MCF 10A (cell line): Measurements from ENCODE around the gene IKZF3. TPM values are rescaled to one million over a fixed set of nuclear protein-coding genes. Genes with fewer than 3 reads are reported as not detected.

Experiments used
- BruUV-seq: library from RNA; stranded (reverse); fragments of 400-500 nt; replicated peaks from 2 replicates; lab custom pipeline; 2021; lab: Mats Ljungman, UMichigan
- CTCF ChIA-PET: fragments of 300-600 bp; sonication (Branson Sonifier 250); formaldehyde crosslinking; extraction: SDS; loops from one replicate; lab custom pipeline; 2021; ENCODE audit warnings: antibody characterized with exemption, inconsistent platforms; lab: Yijun Ruan, JAX
- POLR2A ChIA-PET: fragments of 300-600, 350-650 bp; sonication (Branson Sonifier 250); formaldehyde crosslinking; extraction: SDS; loops from one replicate; lab custom pipeline; 2020; ENCODE audit warnings: antibody characterized with exemption, inconsistent platforms; lab: Yijun Ruan, JAX
- DNase-seq: peaks from one replicate; pipeline ENCODE4 v3.0.0-alpha.2; 2018; ENCODE audit not compliant: unreplicated experiment
- H3K27ac Mint-ChIP-seq: one replicate; pipeline ENCODE4 v1.8.0; 2022; ENCODE audit warnings: mild to moderate bottlenecking, low read depth, mixed read lengths; ENCODE audit not compliant: unreplicated experiment
- H3K27me3 Mint-ChIP-seq: one replicate; pipeline ENCODE4 v1.8.0; 2022; ENCODE audit warnings: mixed read lengths; ENCODE audit not compliant: insufficient read depth, unreplicated experiment
- H3K36me3 Mint-ChIP-seq: one replicate; pipeline ENCODE4 v1.8.0; 2022; ENCODE audit warnings: mild to moderate bottlenecking, moderate library complexity, mixed read lengths; ENCODE audit not compliant: insufficient read depth, unreplicated experiment
- H3K4me1 Mint-ChIP-seq: one replicate; pipeline ENCODE4 v1.8.0; 2022; ENCODE audit warnings: mixed read lengths; ENCODE audit not compliant: insufficient read depth, unreplicated experiment
- H3K4me3 Mint-ChIP-seq: one replicate; pipeline ENCODE4 v1.8.0; 2022; ENCODE audit warnings: mild to moderate bottlenecking, moderate library complexity, mixed read lengths; ENCODE audit not compliant: unreplicated experiment
- H3K9me3 Mint-ChIP-seq: one replicate; pipeline ENCODE4 v1.8.0; 2022; ENCODE audit warnings: mixed read lengths; ENCODE audit not compliant: unreplicated experiment
- CTCF ChIP-seq: fragments of 200-600 bp; IDR thresholded peaks from one replicate; pipeline ENCODE4 v1.8.0; 2022; ENCODE audit warnings: antibody characterized with exemption, mild to moderate bottlenecking; ENCODE audit not compliant: unreplicated experiment
- intact Hi-C: fragments of 100-400 bp; cut with micrococcal nuclease; formaldehyde crosslinking; loops from 2 replicates; pipeline ENCODE4 v1.14.1; 2022
- total RNA-seq: library from RNA; stranded (reverse); gene quantifications from 2 replicates; pipeline ENCODE4 v1.2.3, GENCODE V29; 2022

The IKZF3 gene
- total RNA-seq, 1 experiment from 2014 or later: not detected

GRCh38 chr17:39774047-39774446 lies 90.1 kb downstream of the IKZF3 start:
- peaks cover 6% of the 10 kb centered on the region for H3K36me3 Mint-ChIP-seq
- H3K27ac Mint-ChIP-seq: no peak overlapping the region
- peak; percentile 17 for DNase-seq
- CTCF ChIA-PET: no interaction called here
- BruUV-seq: no TSS peak
- H3K27me3 Mint-ChIP-seq: peaks cover 79% of the 10 kb centered on the region
- POLR2A ChIA-PET: no interaction called here
- intact Hi-C loops: no loop called here
- no peak for TF ChIP-seq CTCF
- no peaks in the 10 kb centered on the region for H3K9me3 Mint-ChIP-seq
- H3K4me1 Mint-ChIP-seq: peaks cover 11% of the 10 kb centered on the region
- no peak overlapping the region for H3K4me3 Mint-ChIP-seq

GRCh38 chr17:39772987-39773934 lies 90.9 kb downstream of the IKZF3 start:
- H3K36me3 Mint-ChIP-seq: peaks cover 4% of the 10 kb centered on the region
- H3K4me1 Mint-ChIP-seq: peaks cover 11% of the 10 kb centered on the region
- ChIA-PET POLR2A (no interaction called here), CTCF (interaction anchor here (0.6 kb wide), 1 partner anchor 20 kb away, joined by 3 read pairs; no protein-coding TSS in a partner anchor)
- no TSS peak for BruUV-seq
- no peak for TF ChIP-seq CTCF
- intact Hi-C loops: no loop called here
- H3K9me3 Mint-ChIP-seq: no peaks in the 10 kb centered on the region
- DNase-seq: no peak
- H3K4me3 Mint-ChIP-seq: no peak overlapping the region
- H3K27me3 Mint-ChIP-seq: peaks cover 77% of the 10 kb centered on the region
- no peak overlapping the region for H3K27ac Mint-ChIP-seq

- no peak for TF ChIP-seq CTCF
- H3K4me1 Mint-ChIP-seq: peaks cover 11% of the 10 kb centered on the region
- POLR2A ChIA-PET: interaction anchor here (0.5 kb wide), 1 partner anchor 903 kb away, joined by 3 read pairs; the partner anchor contains the start of gene LASP1
Measured at GRCh38 chr17:39772415-39772814, 91.7 kb downstream of the IKZF3 start.

GRCh38 chr17:39769974-39770587 lies 94.0 kb downstream of the IKZF3 start:
- DNase-seq: peak; percentile 95
- Mint-ChIP-seq H3K9me3 (no peaks in the 10 kb centered on the region), H3K36me3 (peaks cover 5% of the 10 kb centered on the region), H3K27ac (peak overlapping the region; percentile 23), H3K27me3 (peaks cover 77% of the 10 kb centered on the region), H3K4me3 (no peak overlapping the region), H3K4me1 (peaks cover 11% of the 10 kb centered on the region)
- ChIA-PET POLR2A (interaction anchor here (0.6 to 2.2 kb wide), 18 partner anchors 9 to 256 kb away, joined by 3 to 13 read pairs (median 4); partner anchors contain the start of genes ERBB2, GSDMB, MIEN1 and PGAP3), CTCF (interaction anchor here (0.8 to 1.9 kb wide), 4 partner anchors 11 to 210 kb away, joined by 3 to 4 read pairs (median 3); partner anchors contain the start of gene MIEN1)
- no peak for TF ChIP-seq CTCF
- BruUV-seq: no TSS peak
- intact Hi-C loops: no loop called here

More at GRCh38 chr17:39772415-39772814, 91.7 kb downstream of the IKZF3 start:
- Mint-ChIP-seq H3K27ac (no peak overlapping the region), H3K9me3 (no peaks in the 10 kb centered on the region), H3K36me3 (peaks cover 1% of the 10 kb centered on the region), H3K27me3 (peaks cover 77% of the 10 kb centered on the region), H3K4me3 (no peak overlapping the region)
- DNase-seq: no peak
- intact Hi-C loops: no loop called here
- CTCF ChIA-PET: interaction anchor here (0.6 kb wide), 3 partner anchors 19 to 516 kb away, joined by 3 read pairs; no protein-coding TSS in a partner anchor
- BruUV-seq: no TSS peak
